NCI-H774 (cell line): ENCODE data around the gene CDKN1A.
A peak's percentile ranks its signal among the peaks of the same experiment; 100 is the strongest.

Source experiments
- DNase-seq: peaks from one replicate; lab custom pipeline; 2025; lab: John Stamatoyannopoulos, UW

Gene CDKN1A

DNA sequence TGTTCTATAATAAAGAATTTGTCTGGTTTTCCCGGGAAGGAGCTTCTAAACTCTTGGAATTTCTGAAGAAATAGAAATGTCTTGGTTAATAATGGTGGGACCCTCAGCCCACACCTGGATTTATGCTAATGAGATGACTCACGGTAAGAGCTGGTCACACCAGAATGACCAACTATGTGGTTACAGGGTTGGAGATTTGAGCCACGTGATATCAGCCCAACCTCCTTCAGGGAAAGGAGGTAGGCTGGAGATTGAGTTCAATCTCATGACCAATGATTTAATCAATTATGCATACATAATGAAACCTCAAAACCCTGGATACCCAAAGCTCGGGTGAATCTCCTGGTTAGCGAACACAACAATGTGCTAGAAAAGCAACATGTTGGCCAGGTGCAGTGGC lies 22.1 kb upstream of the CDKN1A start:
- DNase-seq: no peak

DNA sequence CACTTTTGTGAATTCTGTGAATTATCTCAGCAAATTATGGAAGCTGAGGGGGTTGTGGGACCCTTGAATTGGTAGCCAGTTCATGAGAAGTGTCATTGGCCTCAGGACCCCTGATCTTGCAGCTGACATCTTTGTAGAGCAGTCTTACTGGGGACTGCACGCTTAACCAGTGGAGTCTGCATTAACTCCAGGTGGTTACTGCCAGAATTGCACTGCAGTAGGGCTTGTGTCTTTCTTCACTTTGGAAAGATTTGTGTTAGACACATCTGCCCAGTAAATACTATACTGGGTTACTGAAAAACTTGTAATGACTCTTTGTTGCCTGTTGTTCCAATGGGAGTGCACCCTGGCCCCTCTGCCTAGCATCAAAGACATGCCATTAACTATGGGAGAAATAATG lies 21.2 kb upstream of the CDKN1A start:
- no peak for DNase-seq

DNA sequence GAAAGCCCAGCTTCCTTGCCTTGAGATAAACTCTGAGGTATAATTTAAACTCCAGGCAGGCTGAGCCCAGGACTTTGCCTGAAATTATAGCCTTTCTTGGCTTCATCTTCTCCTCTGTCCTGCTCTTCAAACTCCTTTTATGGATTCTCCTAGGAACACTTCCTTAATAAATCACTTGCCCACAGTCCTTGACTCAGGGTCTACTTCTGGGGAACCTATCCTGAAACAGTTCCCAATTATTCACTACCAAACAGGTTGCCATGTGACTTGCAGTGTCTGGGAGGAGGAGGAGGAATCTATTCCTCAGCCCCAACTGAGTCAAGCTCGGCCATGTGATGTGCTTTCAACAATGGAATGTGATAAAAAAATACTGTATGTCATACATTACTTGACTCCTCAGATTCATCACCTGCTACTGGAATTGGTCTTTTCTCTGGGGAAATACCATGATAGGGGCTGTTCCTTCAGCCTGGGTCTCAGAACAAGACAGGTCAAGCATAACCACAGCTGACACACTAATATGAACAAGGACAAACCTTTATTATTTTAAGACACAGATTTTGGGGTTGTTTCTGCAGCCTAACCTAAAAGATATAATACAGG lies 20.5 kb upstream of the CDKN1A start:
- DNase-seq: no peak

DNA sequence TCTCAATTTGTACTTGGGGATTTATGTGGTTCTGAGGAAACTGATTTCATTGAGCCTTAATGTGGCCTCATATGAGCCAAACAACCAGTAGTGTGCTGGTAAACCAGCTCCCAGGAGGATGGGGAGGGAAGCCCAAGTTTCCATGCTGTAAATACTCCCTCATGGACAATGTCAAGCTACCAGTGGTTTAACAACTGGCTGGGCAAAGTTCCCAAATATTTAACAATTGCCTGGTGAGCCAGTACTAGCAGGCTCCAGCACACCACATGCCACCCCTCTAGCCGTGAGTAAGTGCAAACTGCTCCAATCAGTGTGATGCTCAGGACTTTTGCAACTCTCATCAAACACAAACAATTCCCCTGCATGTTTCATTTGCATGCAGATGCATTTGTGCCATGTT lies 19.2 kb upstream of the CDKN1A start:
- DNase-seq: no peak

DNA sequence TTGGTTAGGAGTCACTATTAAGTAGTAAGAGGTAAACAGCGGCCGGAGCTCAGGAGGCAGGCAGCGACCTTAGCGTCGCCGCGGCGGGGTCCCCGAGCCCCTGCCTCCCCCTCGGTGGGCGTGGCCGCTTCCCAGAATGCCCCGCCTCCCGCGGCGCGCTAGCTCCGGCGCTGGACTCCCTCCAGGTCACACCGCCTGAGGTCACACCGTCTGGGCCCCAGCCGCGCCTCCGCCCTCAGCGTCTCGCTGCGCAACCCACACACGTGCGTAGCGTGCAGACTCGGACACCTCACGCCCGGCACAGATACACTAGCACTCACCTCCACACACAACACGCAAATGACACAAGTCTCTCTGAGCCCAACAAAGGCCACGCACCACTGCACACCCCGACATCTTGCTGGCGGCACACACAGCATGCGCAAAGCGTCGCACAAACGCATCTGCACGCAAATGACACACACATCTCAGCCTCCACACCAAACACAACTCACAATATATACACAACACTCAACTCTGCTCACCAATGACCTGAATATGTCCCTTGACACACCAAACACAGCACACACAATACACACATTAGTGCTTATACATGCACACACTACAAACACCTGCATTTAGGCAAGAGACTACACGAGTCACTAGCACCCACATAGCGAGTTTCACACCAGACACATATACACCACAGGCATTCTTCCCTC lies 17.6 kb upstream of the CDKN1A start:
- no peak for DNase-seq

DNA sequence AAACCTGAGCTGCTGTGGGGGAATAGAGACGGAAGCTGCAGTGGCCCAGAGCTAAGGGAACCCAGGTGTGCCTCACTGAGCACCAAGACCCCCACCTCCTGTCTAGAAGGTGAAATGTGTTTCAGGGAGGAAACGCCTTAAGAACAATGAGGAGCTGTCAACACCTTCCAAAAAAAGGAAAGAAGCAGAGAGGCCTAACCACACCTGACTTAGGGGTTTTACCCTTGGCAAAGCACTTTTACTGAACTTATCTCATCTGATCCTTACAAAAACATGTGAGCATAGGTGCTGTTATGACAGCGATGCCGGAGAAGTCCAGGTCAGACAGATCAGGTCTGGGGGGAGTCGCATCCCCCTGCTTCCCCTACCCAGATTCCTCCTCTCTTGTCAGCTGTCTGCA lies 16.1 kb upstream of the CDKN1A start:
- DNase-seq: no peak

DNA sequence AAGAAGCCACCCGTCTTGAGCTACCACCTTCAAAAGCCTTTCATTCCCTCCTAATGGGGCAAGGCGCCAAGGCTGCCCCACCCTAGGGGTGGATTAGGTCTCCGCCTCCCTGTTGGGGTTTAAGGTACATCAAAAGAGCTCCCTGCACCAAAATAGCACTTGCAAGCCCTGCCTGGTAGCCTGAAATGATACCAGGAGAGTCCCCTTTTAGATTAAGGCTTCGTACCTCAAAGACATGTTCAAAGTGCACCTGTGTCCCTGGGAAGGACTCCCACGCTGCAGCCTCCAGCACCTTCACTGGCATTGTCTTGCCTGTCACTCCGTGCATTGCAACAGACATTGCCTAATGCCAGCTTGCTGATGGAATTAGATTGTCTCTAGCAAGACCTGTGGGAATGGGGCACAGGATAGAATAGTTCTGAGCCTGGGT lies 15.7 kb upstream of the CDKN1A start:
- DNase-seq: no peak

DNA sequence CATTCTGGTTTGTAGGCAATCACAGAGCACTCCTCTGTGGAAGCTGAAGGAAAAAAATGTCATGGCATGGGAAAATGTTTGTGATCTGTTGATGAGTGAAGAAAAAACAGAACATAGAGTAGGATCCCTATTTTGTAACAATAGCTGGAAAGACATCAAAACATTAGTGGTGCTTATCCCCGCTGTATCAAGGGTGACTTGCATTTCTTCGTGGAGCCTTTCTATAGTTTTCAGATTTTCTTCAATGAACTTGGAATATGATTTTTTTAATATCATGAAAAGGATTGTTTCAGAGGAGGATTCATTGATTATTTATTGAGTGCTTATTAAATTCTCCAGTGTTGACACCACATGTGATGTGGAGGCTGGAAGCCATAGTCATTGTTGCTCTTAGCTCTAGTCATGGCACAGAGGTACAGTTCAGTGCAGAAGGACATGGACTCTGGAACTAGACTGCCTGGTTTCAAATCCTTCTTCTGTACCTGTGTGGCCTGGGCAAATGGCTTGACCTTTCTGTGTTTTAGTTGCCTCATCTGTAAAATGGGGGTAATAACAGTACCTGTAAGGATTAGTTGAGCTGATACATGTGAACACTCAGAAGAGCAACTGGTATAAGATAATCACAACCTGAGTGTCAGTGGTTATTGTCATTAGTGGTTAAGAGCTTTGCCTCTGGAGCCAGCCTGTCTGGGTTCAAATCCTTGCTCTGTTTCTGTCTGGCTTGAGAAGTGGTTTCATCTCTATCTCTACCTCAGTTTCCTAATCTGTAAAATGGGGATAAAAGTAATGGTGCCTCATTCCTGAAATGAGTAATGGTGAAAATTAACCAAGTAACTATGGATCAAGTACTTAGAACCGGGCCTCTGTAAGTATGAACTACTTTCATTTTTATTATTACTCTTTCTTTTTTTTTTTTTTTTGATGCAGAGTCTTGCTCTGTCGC lies 14.7 kb upstream of the CDKN1A start:
- no peak for DNase-seq

DNA sequence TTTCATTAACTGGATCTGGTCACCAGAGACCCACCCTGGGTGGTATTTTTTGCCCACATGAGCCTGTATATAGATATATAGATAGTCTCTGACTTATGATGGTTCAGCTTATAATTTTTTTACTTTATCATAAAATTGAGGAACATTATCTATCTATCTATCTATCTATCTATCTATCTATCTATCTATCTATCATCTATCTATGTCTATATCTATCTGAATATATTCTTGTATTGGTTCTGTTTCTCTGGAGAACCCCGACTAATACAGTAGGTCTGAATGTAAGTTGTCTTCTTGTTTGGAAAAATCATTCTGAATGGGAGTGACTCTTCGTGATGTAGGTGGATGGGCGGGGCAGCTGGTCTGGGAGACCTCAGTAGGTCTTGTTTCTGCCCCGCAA lies 13.3 kb upstream of the CDKN1A start:
- DNase-seq: no peak

DNA sequence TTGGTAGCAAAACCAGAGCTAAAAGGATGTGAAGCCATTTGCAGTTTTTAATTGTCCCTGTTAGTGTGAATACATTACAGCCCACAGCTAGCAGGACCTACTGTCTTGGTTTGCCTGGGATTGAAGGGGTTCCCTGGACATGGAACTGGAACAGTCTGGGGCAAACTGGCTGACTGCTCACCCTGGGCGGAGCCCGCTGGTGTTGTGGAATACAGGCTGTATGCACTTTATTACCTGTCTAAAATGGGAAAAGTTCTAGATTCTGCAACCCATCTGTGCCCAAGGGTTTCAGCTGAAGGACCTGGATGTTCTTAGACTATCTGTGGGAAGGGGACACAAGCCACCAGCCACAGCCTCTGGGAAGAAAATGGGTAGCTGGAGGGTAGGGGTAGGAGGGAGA lies 12.2 kb upstream of the CDKN1A start:
- DNase-seq: no peak

DNA sequence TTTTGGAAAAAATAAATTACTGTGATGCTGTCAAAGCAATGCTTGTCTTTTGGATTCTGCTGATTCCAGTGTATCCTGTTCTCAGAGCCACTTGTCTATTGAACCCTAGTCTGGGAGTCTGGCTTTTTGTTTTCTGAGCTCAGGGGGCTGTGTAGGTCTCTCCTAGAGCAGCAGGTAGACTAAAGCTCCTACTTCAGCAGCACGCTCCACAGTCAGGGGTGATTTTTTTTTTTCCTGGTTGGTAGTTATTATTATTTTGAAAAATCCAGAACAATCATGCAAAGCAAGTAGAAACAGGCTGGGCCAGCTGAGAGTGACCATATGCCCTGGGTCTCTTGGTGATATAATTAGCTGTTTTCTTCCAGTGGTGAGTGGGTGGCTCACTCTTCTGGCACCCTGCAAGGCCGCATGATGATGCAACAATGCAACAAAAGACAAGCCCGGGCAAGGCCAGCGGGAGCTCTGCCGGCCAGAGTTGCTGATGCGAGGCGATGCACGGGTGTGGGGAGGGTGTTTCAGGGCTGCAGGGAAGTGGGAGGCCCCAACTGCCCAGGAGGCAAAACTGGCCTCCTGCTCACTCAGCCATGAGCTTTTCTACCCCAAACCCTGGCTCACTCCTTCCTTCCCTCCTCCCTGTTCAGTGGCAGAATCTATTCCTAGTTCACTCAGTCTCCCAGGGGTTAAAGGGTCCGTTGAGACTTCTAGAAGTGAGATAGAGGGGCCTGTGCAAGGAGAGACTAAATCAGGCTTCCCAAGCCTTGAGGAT lies 11.5 kb upstream of the CDKN1A start:
- peak; percentile 63 for DNase-seq

DNA sequence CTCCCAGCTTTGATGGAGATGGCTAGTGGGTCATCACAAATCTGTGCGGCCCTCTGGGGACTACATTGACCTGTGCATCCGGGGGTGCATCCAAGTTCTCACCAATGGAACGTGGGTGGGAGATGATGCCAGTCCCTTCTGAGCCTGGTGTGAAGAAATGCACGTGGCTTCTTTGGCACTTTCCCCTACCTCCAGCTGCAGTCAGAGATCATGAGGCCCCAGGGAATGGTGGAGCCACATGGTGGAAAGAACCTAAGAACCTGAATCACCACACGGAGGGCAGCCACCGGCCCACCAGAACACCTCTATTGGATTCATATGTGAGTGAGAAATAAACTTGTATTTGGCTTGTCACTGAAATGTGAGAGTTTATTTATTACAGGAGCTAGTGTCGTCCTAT lies 9.9 kb upstream of the CDKN1A start:
- no peak for DNase-seq

DNA sequence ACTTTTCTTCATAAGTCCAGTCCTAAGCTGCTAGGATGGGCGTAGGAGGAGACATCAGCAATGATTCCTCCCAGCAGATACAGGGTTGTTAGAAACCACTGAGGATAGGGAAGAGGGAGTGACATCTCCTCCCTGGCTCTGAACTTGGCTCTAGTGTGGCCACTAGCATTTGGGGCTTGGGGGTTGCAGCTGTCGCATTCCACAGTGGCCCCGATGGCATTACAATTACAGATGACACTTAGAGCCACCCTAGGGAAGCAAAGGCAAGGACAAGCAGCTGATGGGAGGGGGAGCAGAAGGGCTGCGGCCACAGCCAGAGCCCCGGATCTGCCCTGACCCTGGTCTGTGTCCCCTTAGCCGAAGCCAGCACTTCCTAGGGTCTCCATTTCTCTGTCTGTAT lies 9.5 kb upstream of the CDKN1A start:
- no peak for DNase-seq

DNA sequence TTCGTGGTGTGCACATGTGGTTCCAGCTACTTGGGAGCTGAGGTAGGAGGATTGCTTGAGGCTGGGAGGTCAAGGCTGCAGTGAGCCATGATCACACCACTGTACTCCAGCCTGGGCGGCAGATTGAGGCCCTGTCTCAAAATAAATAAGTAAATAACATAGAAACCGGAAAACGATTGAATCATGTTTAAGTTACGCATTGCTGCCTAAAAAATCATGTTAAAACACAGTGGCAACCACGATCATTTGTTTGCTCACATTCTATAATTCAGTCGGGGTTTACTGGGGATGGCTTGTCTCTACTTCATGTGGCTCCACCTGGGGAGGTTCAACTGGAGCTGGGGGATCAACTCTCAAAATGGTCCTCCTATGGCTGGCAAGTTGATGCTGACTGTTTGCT lies 8.2 kb upstream of the CDKN1A start:
- no peak for DNase-seq

DNA sequence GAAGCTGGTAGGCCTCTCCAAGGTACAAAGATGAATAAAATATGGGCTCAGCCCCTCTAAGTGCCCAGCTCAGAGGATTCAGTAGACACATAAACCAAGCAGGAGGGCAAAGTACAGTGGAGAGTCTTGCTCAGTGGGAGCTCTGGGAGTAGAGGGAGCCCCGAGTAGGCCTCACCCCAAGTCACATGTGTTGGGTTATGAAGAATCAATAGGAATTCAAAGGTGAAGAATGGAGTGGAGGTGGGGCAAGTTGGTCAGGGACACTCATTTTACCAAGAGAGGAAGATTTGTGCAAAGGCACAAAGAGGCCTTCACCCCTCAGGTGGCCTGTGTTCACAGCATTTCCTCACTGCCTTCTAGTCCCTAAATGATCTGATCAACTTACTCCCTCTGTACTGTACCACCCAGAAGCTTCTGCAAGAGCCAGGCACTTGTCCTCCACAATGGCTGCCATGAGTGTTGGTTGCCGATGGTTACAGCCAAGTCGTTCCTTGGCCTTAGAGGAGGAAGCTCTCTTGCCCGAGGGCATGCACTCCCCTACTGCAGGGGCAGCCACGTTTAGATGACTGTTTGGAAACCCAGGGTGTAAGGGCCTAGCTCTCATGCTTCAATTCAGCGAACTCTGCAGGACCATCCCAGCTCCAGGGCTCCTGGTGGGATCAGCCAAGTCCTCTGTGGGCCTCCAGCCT lies 6.7 kb upstream of the CDKN1A start:
- no peak for DNase-seq

DNA sequence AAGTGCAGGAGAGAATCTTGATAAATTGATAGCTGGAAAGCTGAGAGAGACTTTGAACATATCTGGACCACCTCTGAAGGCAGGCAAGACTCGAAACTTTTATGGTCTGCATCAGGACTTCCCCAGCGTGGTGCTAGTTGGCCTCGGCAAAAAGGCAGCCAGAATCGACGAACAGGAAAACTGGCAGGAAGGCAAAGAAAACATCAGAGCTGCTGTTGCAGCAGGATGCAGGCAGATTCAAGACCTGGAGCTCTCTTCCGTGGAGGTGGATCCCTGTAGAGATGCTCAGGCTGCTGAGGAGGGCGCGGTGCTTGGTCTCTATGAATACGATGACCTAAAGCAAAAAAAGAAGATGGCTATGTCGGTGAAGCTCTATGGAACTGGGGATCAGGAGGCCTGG lies 4.6 kb upstream of the CDKN1A start:
- no peak for DNase-seq

DNA sequence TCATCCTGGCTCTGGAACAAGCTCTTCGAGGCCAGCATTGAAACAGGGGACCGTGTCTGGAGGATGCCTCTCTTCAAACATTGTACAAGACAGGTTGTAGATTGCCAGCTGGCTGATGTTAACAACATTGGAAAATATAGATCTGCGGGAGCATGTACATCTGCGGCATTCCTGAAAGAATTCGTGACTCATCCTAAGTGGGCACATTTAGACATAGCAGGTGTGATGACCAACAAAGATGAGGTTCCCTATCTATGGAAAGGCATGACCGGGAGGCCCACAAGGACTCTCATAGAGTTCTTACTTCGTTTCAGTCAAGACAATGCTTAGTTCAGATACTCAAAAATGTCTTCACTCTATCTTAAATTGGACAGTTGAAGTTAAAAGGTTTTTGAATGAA lies 3.6 kb upstream of the CDKN1A start:
- no peak for DNase-seq

DNA sequence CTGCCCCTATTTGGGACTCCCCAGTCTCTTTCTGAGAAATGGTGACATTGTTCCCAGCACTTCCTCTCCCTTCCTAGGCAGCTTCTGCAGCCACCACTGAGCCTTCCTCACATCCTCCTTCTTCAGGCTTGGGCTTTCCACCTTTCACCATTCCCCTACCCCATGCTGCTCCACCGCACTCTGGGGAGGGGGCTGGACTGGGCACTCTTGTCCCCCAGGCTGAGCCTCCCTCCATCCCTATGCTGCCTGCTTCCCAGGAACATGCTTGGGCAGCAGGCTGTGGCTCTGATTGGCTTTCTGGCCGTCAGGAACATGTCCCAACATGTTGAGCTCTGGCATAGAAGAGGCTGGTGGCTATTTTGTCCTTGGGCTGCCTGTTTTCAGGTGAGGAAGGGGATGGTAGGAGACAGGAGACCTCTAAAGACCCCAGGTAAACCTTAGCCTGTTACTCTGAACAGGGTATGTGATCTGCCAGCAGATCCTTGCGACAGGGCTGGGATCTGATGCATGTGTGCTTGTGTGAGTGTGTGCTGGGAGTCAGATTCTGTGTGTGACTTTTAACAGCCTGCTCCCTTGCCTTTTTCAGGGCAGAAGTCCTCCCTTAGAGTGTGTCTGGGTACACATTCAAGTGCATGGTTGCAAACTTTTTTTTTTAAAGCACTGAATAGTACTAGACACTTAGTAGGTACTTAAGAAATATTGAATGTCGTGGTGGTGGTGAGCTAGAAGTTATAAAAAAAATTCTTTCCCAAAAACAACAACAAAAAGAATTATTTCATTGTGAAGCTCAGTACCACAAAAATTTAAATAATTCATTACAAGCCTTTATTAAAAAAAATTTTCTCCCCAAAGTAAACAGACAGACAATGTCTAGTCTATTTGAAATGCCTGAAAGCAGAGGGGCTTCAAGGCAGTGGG lies 2.1 kb upstream of the CDKN1A start:
- DNase-seq: no peak

DNA sequence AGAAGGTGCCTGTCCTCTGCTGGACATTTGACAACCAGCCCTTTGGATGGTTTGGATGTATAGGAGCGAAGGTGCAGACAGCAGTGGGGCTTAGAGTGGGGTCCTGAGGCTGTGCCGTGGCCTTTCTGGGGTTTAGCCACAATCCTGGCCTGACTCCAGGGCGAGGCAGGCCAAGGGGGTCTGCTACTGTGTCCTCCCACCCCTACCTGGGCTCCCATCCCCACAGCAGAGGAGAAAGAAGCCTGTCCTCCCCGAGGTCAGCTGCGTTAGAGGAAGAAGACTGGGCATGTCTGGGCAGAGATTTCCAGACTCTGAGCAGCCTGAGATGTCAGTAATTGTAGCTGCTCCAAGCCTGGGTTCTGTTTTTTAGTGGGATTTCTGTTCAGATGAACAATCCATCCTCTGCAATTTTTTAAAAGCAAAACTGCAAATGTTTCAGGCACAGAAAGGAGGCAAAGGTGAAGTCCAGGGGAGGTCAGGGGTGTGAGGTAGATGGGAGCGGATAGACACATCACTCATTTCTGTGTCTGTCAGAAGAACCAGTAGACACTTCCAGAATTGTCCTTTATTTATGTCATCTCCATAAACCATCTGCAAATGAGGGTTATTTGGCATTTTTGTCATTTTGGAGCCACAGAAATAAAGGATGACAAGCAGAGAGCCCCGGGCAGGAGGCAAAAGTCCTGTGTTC lies 1.3 kb upstream of the CDKN1A start:
- no peak for DNase-seq
